NCI-H2081 treated with DMSO at 0.1 percent for 48 hours (cell line): ENCODE data around the gene S100A14.
"Not testable (repeated sequence)": the region's sequence is repeated elsewhere in the genome, so short reads cannot be mapped to it uniquely, and the experiment has no call there.

Source experiments
- DNase-seq: peaks from one replicate; lab custom pipeline; 2025; lab: John Stamatoyannopoulos, UW

Gene S100A14

DNA sequence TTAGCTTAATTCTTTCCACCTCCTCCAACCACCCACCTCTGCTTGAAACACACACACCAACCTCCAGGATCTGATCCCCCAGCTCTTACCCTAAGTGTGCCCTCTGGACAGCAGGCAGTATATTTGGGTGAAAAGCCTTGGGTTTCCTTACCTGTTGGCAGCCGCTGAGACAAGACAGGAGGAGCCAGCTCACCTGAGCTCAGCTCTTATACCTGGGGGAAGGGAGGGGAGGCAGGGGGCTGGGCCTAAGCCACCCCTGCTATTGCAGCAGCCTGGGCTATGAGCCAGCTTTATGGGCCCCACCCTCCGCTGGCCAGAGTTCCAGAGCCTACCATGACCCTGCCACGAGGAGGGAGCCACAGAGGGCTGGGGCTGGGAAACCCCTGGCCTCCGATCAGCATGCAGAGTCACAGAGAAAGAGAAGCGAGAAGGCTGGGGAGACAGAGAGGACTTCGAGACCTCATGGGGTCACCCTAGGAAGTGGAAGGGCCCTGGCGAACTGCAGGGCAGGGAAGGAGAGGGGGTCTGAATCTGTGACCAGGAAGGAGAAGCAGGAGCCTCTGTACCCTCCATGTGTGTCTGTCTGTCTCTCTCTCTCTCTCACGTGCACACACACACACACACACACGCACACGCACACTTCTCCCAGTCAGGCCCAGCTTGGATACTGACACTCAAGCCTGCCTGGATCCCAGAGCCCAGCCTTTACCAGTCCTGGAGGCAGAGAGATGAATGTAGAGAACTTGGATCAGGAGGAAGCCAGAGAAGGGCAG lies at the start of gene S100A14:
Gene S100A14 (minus strand): TSS at position 182 of the 773 bp plus-strand sequence. CDS start 467 bp downstream, outside the sequence.
- DNase-seq = no peak

DNA sequence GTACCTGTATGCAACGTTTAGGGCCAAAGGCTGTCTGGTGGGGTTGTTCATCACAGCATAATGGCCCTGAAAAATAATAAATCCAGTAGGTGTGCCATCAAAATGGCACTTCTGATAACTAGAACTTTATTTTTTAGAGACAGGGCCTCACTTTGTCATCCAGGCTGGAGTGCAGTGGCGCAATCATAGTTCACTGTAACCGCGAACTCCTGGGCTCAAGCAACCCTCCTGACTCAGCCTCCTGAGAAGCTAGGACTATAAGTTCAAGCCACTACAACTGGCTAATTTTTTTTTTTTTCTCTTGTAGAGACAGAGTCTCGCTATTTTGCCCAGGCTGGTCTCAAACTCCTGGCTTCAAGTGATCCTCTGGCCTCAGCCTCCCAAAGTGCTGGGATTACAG lies 47.1 kb upstream of the S100A14 start:
- DNase-seq = no peak

DNA sequence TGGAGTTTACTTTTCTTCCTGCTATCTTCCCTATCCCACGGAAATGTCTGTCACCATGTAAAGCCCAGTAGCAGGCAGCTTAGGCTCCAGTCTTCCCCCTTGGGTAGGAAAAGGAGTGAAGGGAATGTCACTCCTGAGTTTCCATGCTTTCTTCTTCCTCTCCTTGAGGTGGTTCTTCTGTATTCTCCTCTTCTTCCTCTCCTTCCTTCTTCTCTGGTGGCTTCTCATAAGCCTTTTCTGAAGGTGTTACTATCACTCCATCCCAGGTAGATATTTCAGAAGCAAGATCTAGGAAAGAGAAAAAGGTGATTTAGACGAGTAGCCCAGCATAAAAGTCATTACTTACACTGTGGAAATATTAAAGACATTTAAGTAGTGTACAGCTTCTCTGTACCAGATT lies 46.1 kb upstream of the S100A14 start:
- no peak for DNase-seq

DNA sequence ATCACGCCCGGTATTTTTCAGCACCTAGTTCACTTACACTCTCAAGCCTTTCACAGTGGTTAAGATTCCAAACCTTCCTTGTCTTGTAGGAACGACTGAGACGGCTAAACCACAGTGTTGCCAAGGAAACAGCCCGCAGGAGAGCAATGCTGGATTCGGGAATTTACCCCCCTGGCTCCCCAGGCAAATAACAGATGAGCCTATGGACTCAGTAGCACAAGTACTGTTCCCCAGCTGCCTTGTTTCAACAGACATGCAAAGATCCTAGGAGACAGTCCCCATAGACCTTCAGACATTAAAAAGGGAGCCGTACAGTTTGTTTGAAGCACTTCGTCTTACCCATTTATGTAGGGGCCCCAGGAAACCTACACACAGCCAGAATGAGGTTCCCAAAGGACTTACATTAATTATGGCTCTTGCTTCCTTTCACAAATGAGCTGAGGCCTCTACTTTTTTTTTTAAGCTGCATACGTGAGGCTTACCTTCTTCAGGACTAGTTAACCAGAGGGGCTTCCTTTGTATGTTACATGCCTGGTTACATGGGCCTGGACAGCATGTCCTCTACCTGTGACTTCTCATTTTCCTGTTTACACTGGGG lies 45.1 kb upstream of the S100A14 start:
- no peak for DNase-seq

DNA sequence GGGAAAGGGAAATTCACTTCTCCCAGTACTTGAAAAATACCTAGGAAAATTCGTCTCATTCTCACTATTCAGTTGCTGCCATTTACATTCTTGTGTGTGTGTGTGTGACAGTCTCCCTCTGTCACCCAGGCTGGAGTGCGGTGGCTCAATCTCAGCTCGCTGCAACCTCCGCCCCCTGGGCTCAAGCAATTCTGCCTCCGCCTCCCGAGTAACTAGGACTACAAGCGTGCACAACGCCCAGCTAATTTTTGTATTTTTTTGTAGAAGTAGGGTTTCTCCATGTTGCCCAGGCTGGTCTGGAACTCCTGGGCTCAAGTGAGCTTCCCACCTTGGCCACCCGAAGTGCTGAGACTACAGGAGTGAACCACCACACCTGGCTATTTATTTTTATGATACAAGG lies 43.5 kb upstream of the S100A14 start:
- no peak for DNase-seq

DNA sequence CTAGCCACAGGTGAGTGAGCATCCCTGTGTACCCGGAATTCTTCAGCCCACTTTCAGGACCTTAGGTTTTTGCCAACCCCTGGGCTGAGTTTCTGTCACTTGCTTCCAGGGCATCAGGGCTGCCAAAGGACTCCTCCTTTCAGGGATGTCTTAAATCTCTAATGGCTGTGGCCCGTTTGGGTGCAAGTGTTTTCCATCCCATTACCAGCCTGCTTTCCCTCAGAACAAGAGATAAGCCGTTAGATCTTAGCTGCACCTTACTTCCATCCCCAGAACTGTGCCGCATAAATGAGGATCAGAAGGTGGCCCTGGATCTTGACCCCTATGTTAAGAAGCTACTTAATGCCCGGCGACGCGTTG lies 43.0 kb upstream of the S100A14 start:
- DNase-seq = no peak

DNA sequence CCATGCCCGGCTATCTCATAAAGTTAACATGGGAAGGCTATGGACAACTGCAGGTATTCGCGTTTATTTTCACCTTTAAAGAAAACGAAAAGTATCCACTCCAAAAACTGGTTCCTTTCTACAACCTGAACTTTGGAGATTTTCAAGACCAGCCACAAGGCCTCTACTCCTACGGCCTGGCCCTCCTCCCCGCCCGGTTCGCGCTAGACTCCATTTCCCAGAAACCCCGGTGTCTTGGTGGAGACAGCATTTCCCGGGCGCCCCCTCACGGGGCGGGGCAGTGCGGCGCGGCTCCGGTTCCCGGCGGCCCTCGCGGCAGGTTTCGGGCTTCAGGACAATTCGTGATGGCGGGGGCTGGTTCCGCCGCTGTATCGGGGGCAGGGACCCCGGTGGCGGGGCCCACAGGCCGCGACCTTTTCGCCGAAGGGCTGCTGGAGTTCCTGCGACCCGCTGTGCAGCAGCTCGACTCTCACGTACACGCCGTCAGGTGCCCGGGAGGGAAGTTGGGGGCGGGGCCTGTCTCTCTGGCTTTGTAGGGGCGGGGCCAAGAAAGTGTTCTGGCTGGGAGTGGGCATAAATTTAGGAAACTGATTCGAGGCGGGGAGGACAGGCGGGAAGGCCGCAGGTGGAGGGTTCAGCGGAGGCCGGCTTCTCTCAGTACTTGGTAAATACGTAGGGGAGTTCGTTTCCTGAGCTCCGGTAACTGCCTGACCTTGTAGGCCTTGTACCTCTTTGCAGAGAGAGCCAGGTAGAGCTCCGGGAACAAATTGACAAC lies 42.5 kb upstream of the S100A14 start, which contains the start of gene SNAPIN:
Gene SNAPIN (plus strand): TSS at position 304 of the 775 bp plus-strand sequence. CDS start 41 bp downstream, at position 345.
- peak; percentile 84 for DNase-seq

DNA sequence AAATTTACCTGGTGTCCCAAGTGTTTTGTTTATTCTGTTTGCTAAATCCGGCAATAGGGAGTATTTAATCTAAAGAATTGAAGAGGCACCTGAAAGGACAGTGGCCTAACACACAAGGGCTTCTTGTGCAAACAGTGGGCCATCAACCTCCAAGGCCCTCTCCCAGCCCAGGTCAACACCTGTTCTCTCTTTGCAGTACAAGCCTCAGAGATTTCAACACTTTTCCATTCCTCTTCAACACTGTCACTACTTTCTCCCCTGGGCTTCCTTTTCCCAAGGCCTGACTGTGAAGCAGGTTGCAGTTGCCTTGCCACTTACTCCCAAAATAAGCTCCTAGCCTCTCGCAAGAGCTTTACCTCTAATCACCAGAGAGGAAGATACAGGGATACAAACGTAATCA lies 39.2 kb upstream of the S100A14 start:
- DNase-seq = no peak

DNA sequence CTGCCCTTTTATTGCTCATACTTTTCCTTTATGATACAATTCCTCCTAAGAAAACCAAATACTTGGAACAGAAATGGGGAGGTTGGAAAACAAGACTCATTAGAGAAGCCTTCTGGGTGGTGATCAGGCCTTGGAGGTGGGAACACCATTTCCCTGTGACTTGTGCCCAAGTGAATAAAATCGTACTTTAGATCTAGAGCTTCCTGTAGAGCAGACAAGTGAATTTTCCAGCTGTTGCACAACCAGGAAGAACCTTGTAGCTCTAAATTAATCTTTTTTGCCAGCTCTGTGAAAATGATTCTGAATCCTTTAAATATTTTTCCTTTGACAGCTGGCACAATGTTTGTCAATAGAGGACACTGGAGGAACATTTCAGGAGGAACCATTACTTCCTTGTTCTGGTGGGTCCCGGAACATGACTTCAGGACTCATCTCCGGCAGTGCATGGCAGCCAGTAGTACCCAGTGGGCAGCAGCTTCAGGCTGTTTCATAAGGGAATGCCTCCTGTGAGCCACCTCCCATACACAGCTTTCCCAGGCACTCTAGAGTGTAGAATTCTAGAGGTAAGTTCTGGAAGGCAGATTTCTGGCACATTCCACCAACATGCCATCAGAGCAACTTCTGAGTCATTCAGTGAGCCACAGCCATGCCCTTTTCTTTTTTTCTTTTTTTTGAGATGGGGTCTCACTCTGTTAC lies 36.8 kb upstream of the S100A14 start:
- DNase-seq = no peak

DNA sequence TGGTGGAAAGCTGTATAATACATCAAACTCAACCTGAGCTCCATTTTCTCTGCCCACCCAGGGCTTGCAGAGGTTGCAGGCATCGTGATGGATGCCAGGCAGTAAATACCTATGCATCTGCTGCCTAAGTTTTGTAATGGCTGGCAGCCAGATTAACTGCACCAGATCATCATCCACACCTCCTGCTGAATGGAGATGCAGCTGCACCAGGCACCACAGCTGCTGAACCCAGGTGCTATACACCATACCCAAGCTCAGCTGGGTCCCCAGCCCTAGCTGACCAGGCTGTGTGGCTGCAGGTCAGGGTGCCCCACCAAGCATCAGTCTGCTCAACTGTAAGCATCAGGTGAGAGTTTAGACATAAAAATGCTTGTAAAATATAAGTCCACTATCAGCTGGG lies 35.6 kb upstream of the S100A14 start:
- no peak for DNase-seq

DNA sequence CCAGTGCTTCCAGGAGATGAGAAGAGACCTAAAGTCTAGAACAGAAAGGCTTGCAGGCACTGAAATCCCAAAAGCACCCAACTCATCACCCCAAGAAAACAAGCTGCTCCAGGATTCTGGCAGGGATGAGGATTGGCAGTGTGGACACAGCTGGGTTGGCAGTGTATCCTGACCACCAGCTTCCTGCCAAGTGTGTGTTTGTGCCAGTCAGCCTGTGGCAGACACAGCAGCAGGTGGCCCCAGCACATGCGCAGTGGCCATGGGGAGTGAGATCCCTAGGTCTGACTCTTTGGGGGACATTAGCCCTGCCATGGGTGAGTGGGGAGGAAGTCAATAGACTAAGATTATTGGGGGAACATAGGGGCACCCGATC lies 33.7 kb upstream of the S100A14 start:
- peak; percentile 88 for DNase-seq

DNA sequence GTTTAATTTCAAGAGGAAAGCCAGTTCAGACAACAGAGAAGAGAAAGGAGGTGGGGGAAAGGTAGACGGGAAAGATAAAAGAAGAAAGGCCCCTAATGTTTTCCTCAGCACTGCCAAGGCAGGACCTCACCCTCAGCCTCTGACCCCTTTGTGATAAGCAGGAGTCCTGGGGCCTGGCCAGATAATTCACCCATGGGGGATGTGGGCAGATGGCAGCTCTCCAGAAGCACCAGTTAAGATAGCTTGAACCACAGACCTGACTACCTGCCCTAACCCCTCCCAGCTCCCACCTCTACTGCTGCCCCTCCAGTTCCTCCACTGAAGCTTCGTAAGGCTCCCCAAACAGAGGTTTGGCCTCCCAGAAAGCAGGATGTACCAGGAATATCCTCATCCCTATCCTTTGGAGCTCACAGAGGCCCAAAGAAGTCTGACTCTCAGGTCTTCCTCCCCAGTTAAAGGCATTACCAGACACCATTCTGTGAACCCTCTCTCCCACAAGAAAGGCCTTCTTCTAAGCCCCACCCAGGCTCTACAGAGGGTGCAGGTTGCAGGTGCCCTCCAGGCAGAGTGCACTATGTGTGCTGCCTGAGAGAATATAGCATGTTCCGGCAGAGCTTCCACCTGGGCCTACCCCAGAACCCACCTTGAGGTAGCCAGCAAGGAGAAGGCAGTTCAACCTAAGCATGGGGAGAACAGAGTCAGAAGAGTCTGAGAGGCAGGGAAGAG lies 33.2 kb upstream of the S100A14 start:
- DNase-seq = no peak

DNA sequence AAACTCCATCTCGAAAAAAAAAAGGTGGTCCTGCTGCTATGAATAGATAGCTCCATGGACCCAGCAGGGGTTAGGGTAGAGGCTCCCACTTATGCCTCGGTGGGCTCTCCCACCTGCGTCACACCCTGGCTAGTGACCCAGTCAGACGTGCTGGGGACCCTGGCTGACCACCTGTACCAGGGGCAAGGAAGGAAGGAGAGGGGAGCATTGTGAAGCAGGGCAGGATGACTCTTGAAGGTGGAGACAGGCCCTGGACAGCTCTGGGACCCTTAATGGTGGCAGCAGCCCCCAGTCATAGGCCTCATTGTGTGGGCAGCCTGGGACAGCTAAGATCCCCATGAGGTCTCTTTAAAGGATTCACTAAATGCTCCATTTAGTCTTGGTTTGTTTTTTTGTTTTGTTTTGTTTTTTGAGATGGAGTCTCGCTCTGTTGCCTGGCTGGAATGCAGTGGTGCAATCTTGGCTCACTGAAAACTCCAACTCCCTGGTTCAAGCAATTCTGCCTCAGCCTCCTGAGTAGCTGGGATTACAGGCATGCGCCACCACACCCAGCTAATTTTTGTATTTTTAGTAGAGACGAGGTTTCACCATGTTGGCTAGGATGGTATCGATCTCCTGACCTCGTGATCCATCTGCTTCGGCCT lies 32.0 kb upstream of the S100A14 start:
- no peak for DNase-seq

DNA sequence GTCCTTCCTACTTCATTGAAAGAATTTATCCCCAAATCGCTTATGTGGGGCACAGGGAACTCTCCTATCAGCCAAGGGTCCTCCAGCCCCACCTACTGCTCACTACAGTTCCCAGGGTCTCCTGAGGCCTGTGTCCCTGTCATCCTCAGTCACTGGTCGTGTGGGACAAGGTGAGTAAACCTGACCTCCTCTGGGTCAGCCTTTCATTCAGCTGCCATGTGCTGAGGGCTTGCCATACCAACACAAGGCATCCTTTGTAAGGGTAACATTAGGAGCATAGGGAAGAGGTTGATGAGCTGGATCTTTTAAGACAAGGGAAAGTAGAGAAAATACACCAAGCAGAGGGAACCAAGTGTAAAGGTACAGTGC lies 31.2 kb upstream of the S100A14 start:
- DNase-seq = no peak

DNA sequence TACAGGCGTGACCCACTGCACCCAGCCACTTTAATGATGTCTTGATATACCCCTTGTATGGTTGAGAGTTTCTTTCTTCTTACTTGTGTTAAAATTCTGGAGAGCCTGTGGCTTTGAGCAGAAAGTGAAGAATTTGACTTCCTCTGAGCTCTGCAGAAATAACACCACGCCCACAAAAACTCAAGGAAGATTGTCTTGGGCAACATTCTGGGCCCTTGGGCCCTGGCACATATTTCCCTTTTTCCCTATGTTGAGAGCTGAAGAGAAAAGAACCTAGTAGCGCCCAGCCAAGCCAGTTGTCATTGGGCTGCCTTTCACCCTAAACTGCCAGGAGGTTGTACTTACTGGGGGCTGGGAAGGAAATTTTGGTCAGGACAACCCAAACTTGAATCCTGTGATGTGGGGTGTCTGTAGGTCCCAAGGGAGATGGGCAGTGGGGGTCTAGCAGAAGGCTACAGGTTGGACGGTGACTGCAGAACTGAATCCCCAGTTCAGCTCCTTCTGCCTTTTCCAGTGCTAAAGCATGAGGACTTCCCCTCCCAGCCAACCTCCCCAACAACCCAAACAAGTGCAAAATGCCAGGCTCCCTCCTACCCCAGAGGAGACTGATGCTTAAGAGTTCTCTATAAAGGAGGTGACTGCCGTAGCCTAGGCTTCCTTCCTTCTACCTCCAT lies 30.7 kb upstream of the S100A14 start:
- no peak for DNase-seq

DNA sequence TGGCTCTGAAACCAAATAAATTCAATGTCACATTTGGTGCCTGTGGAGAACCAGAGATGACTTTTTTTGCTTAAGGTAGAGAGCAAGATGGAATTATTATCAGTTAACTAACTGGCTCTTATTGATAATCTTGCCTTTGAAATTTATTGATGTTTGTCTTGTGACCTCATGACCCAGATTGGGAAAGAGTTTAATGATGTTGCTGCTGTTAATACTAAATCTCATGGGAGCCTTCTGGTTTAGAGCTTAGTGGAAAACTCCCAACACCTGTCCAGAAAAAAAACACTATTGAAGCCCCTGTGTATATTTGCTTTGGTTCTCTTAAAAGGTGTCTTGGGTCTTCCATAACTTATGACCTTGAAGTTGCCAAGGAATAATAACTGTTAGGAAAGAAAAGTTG lies 27.7 kb upstream of the S100A14 start:
- no peak for DNase-seq

DNA sequence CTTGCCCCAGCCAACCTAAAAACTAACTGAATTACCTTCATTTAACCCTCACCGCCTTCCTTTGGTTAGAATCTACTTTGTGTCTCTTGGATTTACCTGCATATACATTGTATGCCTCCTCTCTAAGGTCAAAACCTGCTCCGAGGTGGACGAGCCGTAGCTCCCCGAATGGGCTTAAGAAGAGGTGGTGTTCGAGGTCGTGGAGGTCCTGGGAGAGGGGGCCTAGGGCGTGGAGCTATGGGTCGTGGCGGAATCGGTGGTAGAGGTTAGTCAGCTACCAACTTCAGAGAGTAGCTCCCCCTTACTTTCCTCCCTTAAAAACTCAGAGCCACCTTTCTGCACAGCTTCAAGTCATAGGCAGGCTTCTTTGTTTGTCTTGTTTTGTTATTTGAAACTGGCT lies 27.0 kb upstream of the S100A14 start:
- no peak for DNase-seq

DNA sequence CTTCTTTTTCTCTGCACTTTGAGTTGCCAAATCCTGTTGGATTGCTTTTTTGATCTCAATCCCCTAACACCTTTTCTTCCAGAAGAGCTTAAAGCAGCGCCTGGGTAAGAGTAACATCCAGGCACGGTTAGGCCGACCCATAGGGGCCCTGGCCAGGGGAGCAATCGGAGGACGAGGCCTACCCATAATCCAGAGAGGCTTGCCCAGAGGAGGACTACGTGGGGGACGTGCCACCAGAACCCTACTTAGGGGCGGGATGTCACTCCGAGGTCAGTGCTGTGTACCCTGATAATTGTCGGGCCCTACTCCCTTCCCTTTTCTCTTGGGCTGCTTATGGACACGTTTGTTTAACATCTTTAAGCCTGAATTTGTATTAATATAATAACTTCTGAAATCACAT lies 26.0 kb upstream of the S100A14 start:
- no peak for DNase-seq

DNA sequence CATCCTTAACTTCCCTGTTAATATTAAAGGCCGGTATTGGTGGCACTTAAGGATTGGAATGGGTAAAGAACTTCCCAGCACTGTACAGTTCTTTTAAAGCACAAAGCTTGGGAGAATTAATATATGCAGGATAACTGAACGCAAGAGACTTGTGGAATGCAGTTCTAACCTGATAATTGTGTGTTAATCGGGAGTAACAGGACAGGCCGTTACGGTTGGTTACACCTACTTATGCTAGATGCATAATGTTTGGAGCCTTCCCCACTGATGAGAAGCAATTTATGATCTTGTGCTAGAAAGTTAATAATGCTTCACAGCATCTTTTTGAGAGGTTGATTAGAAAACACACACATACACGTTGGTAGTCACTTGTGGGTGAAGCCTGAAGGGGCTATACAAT lies 24.7 kb upstream of the S100A14 start:
- no peak for DNase-seq

DNA sequence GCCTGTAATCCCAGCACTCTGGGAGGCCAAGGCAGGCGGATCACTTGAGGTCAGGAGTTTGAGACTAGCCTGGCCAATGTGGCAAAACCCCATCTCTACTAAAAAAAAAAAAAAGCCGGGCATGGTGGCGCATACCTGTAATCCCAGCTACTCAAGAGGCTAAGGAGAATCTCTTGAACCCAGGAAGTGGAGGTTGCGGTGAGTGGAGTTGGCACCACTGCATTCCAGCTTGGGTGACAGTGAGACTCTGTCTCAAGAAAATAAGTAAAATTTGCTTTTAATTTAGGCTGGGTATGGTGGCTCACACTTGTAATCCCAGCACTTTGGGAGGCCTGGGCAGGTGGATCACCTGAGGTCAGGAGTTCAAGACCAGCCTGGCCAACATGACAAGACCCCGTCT lies 24.1 kb upstream of the S100A14 start:
- DNase-seq = not testable (repeated sequence)

DNA sequence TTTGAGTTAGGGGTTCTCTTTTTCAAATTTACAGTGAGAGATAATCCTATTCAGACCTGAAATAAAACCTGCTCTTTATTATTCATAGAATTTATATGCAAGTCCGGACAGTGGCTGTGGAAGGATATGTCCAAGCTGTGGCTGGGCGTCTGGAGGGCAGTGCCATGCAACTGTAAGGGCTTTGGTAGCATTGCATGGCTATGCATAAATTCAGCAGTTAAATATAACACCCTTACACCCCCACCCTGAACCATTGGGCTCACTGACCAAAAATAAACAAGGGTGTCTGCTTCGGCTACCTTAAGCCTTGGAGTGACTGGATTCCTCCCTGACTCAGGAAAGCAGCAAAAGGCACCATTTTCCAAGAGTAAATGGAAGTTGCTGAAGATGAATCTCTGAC lies 23.2 kb upstream of the S100A14 start:
- DNase-seq = no peak
